K562 (cell line): ENCODE results near the gene PPFIA1. TPM values are rescaled to one million over a fixed set of nuclear protein-coding genes. Genes with fewer than 3 reads are reported as not detected.

Experiments
- ATAC-seq: fragments of 200-7000 bp; cut with Tn5 transposase; 3 replicates; pipeline ENCODE4 v1.9.1; 2020; ENCODE audit warnings: moderate library complexity
- BruUV-seq: library from RNA; stranded (reverse); fragments of 400-500 nt; replicated peaks from 2 replicates; lab custom pipeline; 2021; lab: Mats Ljungman, UMichigan
- CTCF ChIA-PET: fragments of 300-600 bp; formaldehyde crosslinking; extraction: SDS; loops from one replicate; lab custom pipeline; 2021; ENCODE audit warnings: low intra/inter-chr PET ratio; lab: Yijun Ruan, JAX
- POLR2A ChIA-PET: fragments of 300-600, 350-650 bp; sonication (Branson Sonifier 250); formaldehyde crosslinking; extraction: SDS; loops from one replicate; lab custom pipeline; 2021; ENCODE audit warnings: antibody characterized with exemption, inconsistent platforms; lab: Yijun Ruan, JAX
- DNase-seq, 4 experiments: peaks; one replicate each; pipeline versions ENCODE4 v3.0.0 to v3.0.0-alpha.2; 2011 to 2018; ENCODE audit warnings: low spot score in 3 of 4, mixed read lengths in 3 of 4; ENCODE audit errors: extremely low read depth in 1 of 4
- FAIRE-seq: peaks from 2 replicates; lab custom pipeline; 2011; peaks lifted over from hg19 to GRCh38; lab: Jason Lieb, UNC
- H2AFZ ChIP-seq: 2 replicates; pipeline ENCODE4 v1.6.0; 2011; ENCODE audit warnings: low read depth, low read length, control low read depth, inconsistent platforms
- H3K27ac ChIP-seq: fragments of 200-600 bp; 3 replicates; pipeline ENCODE4 v1.8.0; 2011; ENCODE audit warnings: low read depth, mild to moderate bottlenecking, control low read depth, inconsistent platforms, low read length, moderate library complexity, mixed read lengths; ENCODE audit errors: extremely low read depth
- H3K27me3 ChIP-seq, 2 experiments: fragments of 300-600 bp in 1 of 2; 2 replicates in 1 of 2; 3 replicates in 1 of 2; pipeline versions ENCODE4 v1.6.0 to v1.8.0; 2011; ENCODE audit warnings: inconsistent platforms in 2 of 2, low read length in 2 of 2, mild to moderate bottlenecking in 1 of 2, mixed read lengths in 1 of 2, moderate library complexity in 1 of 2; ENCODE audit not compliant: control insufficient read depth in 2 of 2, insufficient read depth in 2 of 2
- H3K36me3 ChIP-seq: fragments of 300-600 bp; 3 replicates; pipeline ENCODE4 v1.8.0; 2011; ENCODE audit warnings: mild to moderate bottlenecking, low read length, inconsistent platforms; ENCODE audit not compliant: control insufficient read depth, insufficient read depth
- H3K4me1 ChIP-seq, 2 experiments: fragments of 200-600 bp in 1 of 2; replicated peaks in 1 of 2; 2 replicates in 1 of 2; 3 replicates in 1 of 2; pipeline versions ENCODE4 v1.5.1 to v1.8.0; 2011; ENCODE audit warnings: inconsistent platforms in 2 of 2, low read length in 2 of 2, mild to moderate bottlenecking in 1 of 2, mixed read lengths in 1 of 2, moderate library complexity in 1 of 2; ENCODE audit not compliant: control insufficient read depth in 2 of 2, insufficient read depth in 2 of 2
- H3K4me2 ChIP-seq: 2 replicates; pipeline ENCODE4 v1.6.1; 2011; ENCODE audit warnings: low read length, control low read depth, inconsistent platforms, mixed read lengths; ENCODE audit not compliant: insufficient read depth
- H3K4me3 ChIP-seq: fragments of 200-600 bp; sonication (generic), shearing (Covaris generic); 2 replicates; pipeline ENCODE4 v1.5.1; 2016; ENCODE audit warnings: control low read depth, inconsistent platforms
- H3K79me2 ChIP-seq: fragments of 200-600 bp; 3 replicates; pipeline ENCODE4 v1.8.0; 2011; ENCODE audit warnings: low read length, inconsistent platforms; ENCODE audit not compliant: control insufficient read depth, insufficient read depth
- H3K9ac ChIP-seq, 2 experiments: 2 replicates each; pipeline versions ENCODE4 v1.6.0 to v1.6.1; 2011; ENCODE audit warnings: low read depth in 2 of 2, low read length in 2 of 2, control low read depth in 1 of 2, inconsistent platforms in 1 of 2, mild to moderate bottlenecking in 1 of 2, mixed read lengths in 1 of 2; ENCODE audit not compliant: insufficient read depth in 1 of 2
- H3K9me1 ChIP-seq: one replicate; pipeline ENCODE4 v1.6.0; 2011; ENCODE audit warnings: inconsistent platforms, mild to moderate bottlenecking, low read length, moderate library complexity; ENCODE audit not compliant: control insufficient read depth, insufficient read depth
- H3K9me3 ChIP-seq: replicated peaks from 2 replicates; pipeline ENCODE4 v1.5.1; 2011; ENCODE audit warnings: low read depth, low read length, inconsistent platforms; ENCODE audit not compliant: control insufficient read depth, insufficient read depth
- H4K20me1 ChIP-seq: replicated peaks from 2 replicates; pipeline ENCODE4 v1.6.1; 2011; ENCODE audit warnings: low read length, inconsistent platforms, mixed read lengths; ENCODE audit not compliant: control insufficient read depth, insufficient read depth
- CEBPB ChIP-seq: fragments of 450-650 bp; IDR thresholded peaks from 2 replicates; pipeline ENCODE4 v1.6.1; 2016; ENCODE audit warnings: missing genetic modification characterization, missing compliant biosample characterization
- ESRRA ChIP-seq: fragments of 450-650 bp; IDR thresholded peaks from 2 replicates; pipeline ENCODE4 v1.6.1; 2014; ENCODE audit warnings: low read depth, mild to moderate bottlenecking, moderate library complexity, borderline replicate concordance
- FOXP1 ChIP-seq: sonication (generic); formaldehyde crosslinking; IDR thresholded peaks from 2 replicates; pipeline ENCODE4 v1.8.0; 2022; ENCODE audit warnings: mild to moderate bottlenecking, missing genetic modification reagents
- MCM7 ChIP-seq, 2 experiments: fragments of 450-650 bp; IDR thresholded peaks; 2 replicates each; pipeline ENCODE4 v1.6.1; 2016 to 2018
- PHF21A ChIP-seq: fragments of 450-650 bp; IDR thresholded peaks from 2 replicates; pipeline ENCODE4 v1.6.1; 2017; ENCODE audit warnings: low read depth, borderline replicate concordance
- RERE ChIP-seq: sonication (generic); formaldehyde crosslinking; IDR thresholded peaks from 2 replicates; pipeline ENCODE4 v1.8.0; 2023; ENCODE audit warnings: missing genetic modification reagents, mild to moderate bottlenecking, borderline replicate concordance
- WGBS: fragments of 100-300 bp; shearing (Covaris generic); methylation state at CpG from one replicate; pipeline ENCODE4 v1.1.6; 2016; ENCODE audit warnings: low coverage, mixed read lengths; ENCODE audit not compliant: insufficient coverage; ENCODE audit errors: missing lambda C conversion rate; 5-methylcytosine and 5-hydroxymethylcytosine counted together
- in situ Hi-C: fragments of 300-500 bp; cut with MboI; formaldehyde crosslinking; loops from 4 replicates; pipeline ENCODE4 v1.15.0; 2018; ENCODE audit warnings: inconsistent platforms, mixed read lengths
- intact Hi-C: fragments of 100-400 bp; cut with micrococcal nuclease; formaldehyde crosslinking; loops from 2 replicates; pipeline ENCODE4 v1.14.2; 2022
- polyA plus RNA-seq, 8 experiments: library from polyadenylated mRNA; depleted of rRNA in 4 of 8; stranded (reverse) in 5 of 8; unstranded in 3 of 8; fragments of >200 nt; fragmentation: Nextera tagmentation in 2 of 8; fragmentation: Illumina TruSeq in 1 of 8; extraction: Ambion mirVana in 2 of 8; extraction: Trizol in 1 of 8; gene quantifications; 2 replicates each; pipeline versions ENCODE4 v1.2.1 to v1.2.3, GENCODE V29; 2011 to 2014; ENCODE audit warnings: inconsistent platforms in 1 of 8, missing spikeins in 1 of 8
- total RNA-seq, 7 experiments: library from RNA; depleted of rRNA in 6 of 7; stranded (reverse); fragments of >200 nt in 6 of 7; fragmentation: Illumina TruSeq in 2 of 7; extraction: Trizol in 2 of 7; gene quantifications; 2 replicates each; pipeline versions ENCODE4 v1.2.1 to v1.2.3, GENCODE V29; 2011 to 2021; ENCODE audit warnings: low replicate concordance in 1 of 7

Gene PPFIA1
- total and polyA plus RNA-seq, 9 of the 15 experiments (the other 6 are each of a cell fraction or from before 2014, with no cell fraction given): 9.9 to 41.5 (median 28.5) TPM

GRCh38 chr11:70424765-70425344 lies 154.4 kb downstream of the PPFIA1 start:
- 97% methylated on average over 14 of the region's 14 CpGs for WGBS
- H3K9me3 ChIP-seq: no peaks in the 10 kb centered on the region
- H3K27me3 ChIP-seq: no peaks in the 10 kb centered on the region
- no peak for FAIRE-seq
- ATAC-seq: no peak
- H3K79me2 ChIP-seq: peaks cover 27% of the 10 kb centered on the region
- peaks cover 84% of the 10 kb centered on the region for H3K36me3 ChIP-seq
- no peak overlapping the region for H3K9ac ChIP-seq
- BruUV-seq: no TSS peak
- CTCF ChIA-PET: no interaction called here
- H3K27ac ChIP-seq: peak overlapping the region; percentile 22; the same call in 1 of the 3 replicates
- in situ Hi-C loops: no loop called here
- H3K4me3 ChIP-seq: no peak overlapping the region
- POLR2A ChIA-PET: interaction anchor here (0.6 to 1.2 kb wide), 3 partner anchors 8 to 812 kb away, joined by 3 to 4 read pairs (median 3); no protein-coding TSS in a partner anchor
- no peak overlapping the region for H2AFZ ChIP-seq
- intact Hi-C loops: loop anchor here (5.0 kb wide), 1 partner anchor 32 kb away; no protein-coding TSS in a partner anchor
- DNase-seq: no peak
- H3K4me2 ChIP-seq: no peak overlapping the region
- peaks cover 35% of the 10 kb centered on the region for H4K20me1 ChIP-seq
- TF ChIP-seq RERE: 0 out of 2 replicates have a peak, but pooled peaks have one; percentile 36
- TF ChIP-seq PHF21A: no peak
- no peak for TF ChIP-seq ESRRA
- TF ChIP-seq CEBPB (tag): no peak
- 0 out of 2 replicates have a peak, but pooled peaks have one; percentile 31 for TF ChIP-seq FOXP1
- no peak for TF ChIP-seq MCM7 (IDR thresholded peaks at IDR 0.05)
- H3K9me1 ChIP-seq: peaks cover 16% of the 10 kb centered on the region
- peaks cover 4 to 36% of the 10 kb centered on the region in 2 experiments; a peak in 4 of 5 replicates for H3K4me1 ChIP-seq
